ENCODE data around the gene TEX12.
A peak's percentile ranks its signal among the peaks of the same experiment; 100 is the strongest.
"Not testable (repeated sequence)": the region's sequence is repeated elsewhere in the genome, so short reads cannot be mapped to it uniquely, and the experiment has no call there.

TEX12 gene

DNA sequence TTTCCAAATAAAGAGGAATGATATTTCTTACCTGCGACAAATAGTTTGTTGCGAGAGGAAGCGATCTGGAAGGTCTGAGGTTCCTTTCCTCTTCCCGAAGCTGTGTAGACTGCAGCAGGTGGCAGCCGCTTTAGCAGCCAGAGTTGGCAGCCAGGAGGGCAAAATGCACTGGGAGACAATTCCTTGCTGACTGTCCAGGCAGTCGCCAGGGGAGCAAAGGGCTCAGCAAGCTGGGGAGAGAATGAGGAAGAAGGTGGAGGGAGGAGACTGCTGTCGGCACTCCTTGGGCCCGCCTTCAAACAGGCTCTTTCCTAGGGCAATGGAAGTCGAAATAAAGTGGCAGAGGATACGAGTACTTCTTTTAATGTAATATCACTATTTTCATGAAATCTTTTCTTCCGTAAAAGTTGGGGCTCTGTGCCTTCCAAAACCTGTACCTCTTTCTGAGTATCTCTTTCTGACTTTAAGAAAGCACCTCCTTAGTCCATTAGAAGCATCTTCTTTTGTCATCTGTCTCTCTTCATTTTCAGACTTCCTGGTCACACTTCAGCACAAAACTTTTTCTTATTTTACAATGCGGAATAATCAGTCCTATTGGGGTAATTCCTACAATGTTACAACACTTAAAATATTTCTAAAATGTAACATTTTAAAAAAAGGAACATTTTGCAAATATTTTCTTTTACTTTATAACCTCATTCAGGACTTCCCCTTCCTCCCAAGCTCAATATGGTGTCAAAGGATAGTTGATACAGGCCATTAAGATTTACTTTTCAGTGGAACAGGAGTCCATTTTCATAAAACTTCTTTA, 3.1 kb upstream of the TEX12 start, which contains the start of gene IL18:
Gene IL18, minus strand, starts transcription at position 220 of the 811 bp plus-strand sequence. CDS start 9,041 bp downstream, outside the sequence.
- peak in 11 of 51 donors; percentile 2 to 33 (median 7) for DNase-seq

GRCh38 chr11:112165049-112165448, 2.1 kb upstream of the TEX12 start:
- DNase-seq: no peak

GRCh38 chr11:112166562-112166961, 610 bp upstream of the TEX12 start:
- no peak for DNase-seq

DNA sequence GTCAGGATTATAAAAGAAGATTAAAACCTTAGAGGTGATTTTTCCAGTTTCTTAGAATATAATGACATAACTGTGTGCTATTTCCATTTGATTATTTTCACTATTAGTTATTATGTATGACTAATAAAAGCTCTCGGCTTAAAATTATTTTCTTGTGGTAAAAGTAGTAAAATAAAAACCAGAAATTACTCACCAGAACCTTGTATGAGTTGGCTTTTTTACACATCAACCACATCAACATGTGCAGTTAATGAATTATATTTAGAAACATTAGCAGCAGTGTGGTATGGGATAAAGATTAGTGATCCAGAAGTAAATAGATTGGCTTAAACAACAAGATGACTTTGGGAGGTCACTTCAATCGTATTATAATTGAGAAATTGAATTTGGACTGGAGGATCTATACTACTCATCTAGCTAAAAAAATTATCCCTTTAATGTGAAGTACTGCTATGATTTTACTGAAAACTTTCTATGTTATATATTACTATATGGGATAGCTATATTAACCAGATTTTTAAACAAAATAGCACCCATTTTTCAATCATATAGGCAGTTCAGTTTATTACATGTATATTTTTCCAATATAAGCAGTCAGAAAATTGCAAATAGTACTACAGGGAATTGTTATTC, 5.3 kb downstream of the TEX12 start:
- DNase-seq: no peak

DNA sequence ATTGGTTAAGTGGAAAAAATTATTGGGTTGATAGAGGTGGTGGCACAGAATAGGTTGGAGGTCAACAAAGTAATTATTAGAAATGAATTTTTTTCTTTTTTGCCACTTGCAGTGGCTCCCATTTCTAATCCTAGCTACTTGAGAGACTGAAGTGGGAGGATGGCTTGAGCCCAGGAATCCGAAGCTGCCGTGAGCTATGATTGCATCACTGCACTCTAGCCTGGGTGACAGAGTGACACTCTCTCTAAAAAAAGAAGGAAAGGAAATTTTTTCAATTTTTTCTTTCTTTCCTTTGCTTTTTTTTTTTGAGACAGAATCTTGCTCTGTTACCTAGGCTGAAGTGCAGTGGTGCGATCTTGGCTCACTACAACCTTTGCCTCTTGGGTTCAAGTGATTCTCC, 6.0 kb downstream of the TEX12 start:
- DNase-seq: no peak

DNA sequence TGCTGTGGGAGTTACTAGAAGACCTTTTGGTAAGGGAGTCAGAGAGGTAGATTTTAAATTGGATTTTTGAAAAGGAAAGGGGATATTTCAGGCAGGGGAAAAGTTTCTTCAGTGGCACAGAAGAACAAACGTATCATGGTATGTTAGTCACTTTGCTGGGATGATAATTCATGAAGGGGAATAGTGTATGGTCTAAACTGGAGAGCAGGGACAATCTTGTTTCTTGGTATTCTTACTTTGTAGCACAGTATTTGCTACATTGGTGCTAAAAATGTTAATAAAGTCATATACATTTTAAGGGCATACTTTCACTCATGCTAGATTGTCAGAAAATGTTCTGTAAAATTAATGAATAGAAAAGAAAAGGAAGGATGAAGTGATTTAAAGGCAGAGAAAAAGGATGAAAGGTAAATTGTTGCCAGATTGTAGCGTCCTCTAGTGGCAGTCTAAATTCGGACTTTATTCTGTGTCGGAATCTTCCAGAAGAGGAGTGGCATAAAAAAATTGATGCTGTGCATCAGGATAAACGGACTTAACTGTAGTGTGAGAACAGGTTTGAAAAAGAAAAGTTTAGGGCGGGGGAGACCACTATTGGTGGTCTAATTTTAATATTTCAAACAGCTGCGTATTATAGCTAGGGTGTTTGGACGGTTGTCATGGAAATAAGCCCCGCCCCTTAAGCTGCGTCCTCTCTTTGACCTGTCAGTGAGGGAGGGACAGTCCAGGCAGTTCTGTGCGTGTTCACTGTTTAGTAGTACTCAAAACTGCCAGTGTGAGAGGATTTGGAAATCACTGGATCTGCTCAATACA, 7.8 kb downstream of the TEX12 start, which contains the start of gene BCO2:
Gene BCO2, plus strand, starts transcription at position 724 of the 810 bp plus-strand sequence. CDS start 90 bp downstream, outside the sequence.
- peak in 44 of 51 donors; percentile 6 to 96 (median 62) for DNase-seq

GRCh38 chr11:112175599-112175952, 8.4 kb downstream of the TEX12 start:
- peak in 3 of 51 donors; percentile 27 to 67 (median 49) for DNase-seq

GRCh38 chr11:112176077-112176476, 8.9 kb downstream of the TEX12 start:
- no peak for DNase-seq

- DNase-seq: no peak
Observed at GRCh38 chr11:112177589-112177988, 10.4 kb downstream of the TEX12 start.

DNA sequence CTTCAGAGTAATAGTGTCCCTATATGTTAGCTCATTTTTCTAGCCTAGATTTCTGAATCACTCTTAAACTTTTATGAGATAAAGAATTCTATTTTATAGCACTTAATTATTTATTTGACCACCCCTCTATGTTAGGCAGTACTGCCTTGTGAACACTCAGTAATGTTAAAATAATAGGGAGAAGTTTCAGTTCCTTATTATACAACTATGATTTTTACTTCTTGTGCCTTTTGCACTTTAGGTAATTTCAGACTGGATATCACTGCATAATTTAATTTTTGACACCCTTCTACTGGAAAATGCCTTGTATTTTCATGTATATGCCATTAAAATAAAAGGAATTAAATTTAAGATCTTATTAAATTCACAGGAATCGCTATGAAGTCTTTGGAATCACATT, 11.3 kb downstream of the TEX12 start:
- DNase-seq: no peak

GRCh38 chr11:112178936-112179335, 11.8 kb downstream of the TEX12 start:
- DNase-seq: no peak

GRCh38 chr11:112179601-112180000, 12.4 kb downstream of the TEX12 start:
- DNase-seq: peak in 5 of 51 donors; percentile 4 to 11 (median 5)

DNA sequence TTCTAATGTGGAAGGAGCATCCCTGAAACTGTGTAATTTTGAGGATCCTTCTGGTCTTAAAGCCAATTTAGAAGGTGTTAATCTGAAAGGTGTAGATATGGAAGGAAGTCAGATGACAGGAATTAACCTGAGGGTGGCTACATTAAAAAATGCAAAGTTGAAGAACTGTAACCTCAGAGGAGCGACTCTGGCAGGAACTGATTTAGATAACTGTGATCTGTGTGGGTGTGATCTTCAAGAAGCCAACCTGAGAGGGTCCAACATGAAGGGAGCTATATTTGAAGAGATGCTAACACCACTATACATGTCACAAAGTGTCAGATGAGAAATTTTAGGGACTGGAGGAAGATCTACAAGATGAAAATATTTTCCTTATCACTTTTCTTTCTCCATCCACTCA, 15.7 kb downstream of the TEX12 start:
- DNase-seq: no peak

DNA sequence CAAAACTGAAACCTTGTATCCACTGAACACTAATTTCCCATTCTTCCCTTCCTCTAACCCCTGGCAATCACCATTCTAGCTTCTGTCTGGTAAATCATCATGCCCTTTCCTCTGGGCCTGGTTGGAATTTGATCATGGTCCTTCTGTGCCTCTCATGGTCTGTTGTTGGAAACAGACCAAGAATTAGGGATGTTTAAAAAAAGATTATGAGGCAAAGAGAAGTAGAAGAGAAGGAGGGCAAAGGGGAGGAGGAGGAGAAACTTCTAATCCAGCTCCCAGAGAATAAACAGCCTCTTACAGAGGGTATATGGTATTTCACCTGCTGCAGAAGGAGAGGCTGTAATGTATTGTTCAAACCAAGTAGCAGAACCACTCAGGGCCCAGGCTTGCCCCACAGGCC, 18.7 kb downstream of the TEX12 start:
- DNase-seq: no peak

DNA sequence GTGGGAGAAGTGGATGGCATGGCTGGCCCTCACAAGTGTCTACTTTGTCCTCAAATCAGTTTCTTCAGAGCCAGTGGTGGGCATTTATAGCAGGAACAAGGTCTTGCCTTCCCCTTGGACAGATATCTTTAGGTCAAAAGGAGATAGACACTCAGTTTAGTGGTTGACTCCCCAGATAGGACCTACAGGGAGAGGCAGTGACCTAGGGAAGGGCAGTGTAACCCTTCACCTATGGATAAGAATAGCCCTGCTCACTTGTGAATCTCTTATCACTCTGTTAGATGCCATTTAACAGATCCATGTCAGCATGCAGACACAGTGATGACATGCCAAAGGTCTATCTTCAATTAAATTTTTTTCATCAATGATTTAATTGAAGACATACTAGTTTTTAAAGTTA, 19.1 kb downstream of the TEX12 start:
- no peak for DNase-seq

- not testable (repeated sequence) for DNase-seq
Observed at GRCh38 chr11:112195113-112195512, 27.9 kb downstream of the TEX12 start.

GRCh38 chr11:112195951-112196351, 28.8 kb downstream of the TEX12 start:
- DNase-seq: no peak

DNA sequence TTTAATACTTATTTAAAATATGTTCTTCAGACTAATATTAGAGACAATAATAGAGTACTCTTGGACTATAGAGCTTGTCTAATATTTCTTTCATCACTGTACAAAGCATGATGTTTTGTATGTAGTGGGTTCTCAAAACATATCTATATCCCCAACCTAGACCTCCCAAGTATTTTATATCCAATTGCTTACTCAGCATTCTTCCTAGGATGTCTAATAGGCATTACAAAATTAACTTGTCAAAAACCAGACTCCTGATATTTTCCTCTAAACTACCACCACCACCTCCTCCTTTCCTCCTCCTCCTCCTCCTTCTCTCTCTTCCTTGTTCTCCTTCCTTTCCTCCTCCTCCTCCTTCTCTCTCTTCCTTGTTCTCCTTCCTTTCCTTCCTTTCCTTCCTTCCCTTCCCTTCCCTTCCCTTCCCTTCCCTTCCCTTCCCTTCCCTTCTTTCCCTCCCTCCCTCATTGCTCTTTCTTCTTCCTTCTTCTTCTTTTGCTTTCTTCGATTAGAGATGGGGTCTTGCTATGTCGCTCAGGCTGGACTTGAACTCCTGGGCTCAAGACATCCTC, 29.4 kb downstream of the TEX12 start:
- DNase-seq: no peak

DNA sequence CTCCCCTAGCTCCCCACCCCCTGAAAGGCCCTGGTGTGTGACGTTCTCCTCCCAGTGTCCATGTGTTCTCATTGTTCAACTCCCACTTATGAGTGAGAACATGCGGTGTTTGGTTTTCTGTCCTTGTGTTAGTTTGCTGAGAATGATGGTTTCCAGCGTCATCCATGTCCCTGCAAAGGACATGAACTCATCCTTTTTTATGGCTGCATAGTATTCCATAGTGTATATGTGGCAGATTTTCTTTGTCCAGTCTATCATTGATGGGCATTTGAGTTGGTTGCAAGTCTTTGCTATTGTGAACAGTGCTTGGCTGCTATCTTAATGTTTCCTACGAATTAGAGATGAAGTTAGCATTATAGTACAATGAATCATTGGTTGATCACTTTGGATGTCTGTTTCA, 31.9 kb downstream of the TEX12 start:
- DNase-seq: not testable (repeated sequence)

DNA sequence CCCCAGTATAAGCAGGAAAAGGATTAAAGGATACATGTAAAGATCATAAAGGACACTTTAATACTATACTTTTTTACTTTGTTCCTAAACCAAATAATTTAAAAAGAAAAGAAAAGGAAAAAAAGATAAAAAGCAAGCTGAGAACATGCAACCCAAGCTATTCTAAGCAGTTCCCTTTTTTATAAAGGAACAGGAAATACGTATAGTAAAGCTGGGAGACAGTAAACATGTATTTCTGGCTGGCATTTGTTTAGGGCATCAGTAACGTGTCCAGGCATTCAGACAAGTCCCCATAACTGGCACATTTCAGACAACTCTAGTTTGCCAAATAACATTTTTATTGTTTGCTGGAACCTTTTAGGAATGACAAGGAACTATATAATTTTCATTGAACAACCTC, 33.1 kb downstream of the TEX12 start:
- no peak for DNase-seq

GRCh38 chr11:112206071-112206470, 38.9 kb downstream of the TEX12 start:
- DNase-seq: no peak

- DNase-seq: no peak
Observed at GRCh38 chr11:112210890-112211289, 43.7 kb downstream of the TEX12 start.

All from hypothalamus (tissue), 51 donors.